HEK293 (cell line): ENCODE results near the gene CAPN7.

Experiments used
- CTCF ChIP-seq: fragments of 450-650 bp; formaldehyde crosslinking; IDR thresholded peaks from 2 replicates; pipeline ENCODE4 v1.5.1; 2016; ENCODE audit warnings: missing biosample characterization, missing genetic modification characterization
- GLI4 ChIP-seq: fragments of 450-650 bp; formaldehyde crosslinking; IDR thresholded peaks from 2 replicates; pipeline ENCODE4 v1.5.1; 2016; ENCODE audit warnings: missing biosample characterization, missing genetic modification characterization
- TCF7L2 ChIP-seq: IDR thresholded peaks from 2 replicates; pipeline ENCODE4 v1.6.1; 2011; ENCODE audit warnings: low read depth, mild to moderate bottlenecking, inconsistent platforms, low read length, moderate library complexity, borderline replicate concordance
- ZNF10 ChIP-seq: fragments of 450-650 bp; formaldehyde crosslinking; IDR thresholded peaks from 2 replicates; pipeline ENCODE4 v1.5.1; 2017; ENCODE audit warnings: missing biosample characterization, missing genetic modification characterization
- ZNF266 ChIP-seq: fragments of 450-650 bp; formaldehyde crosslinking; IDR thresholded peaks from 2 replicates; pipeline ENCODE4 v1.5.1; 2016; ENCODE audit warnings: missing biosample characterization, missing genetic modification characterization, low read depth
- ZNF501 ChIP-seq: fragments of 450-650 bp; formaldehyde crosslinking; IDR thresholded peaks from 2 replicates; pipeline ENCODE4 v1.5.1; 2016; ENCODE audit warnings: missing biosample characterization, missing genetic modification characterization
- ZNF777 ChIP-seq: fragments of 450-650 bp; formaldehyde crosslinking; IDR thresholded peaks from 2 replicates; pipeline ENCODE4 v1.5.1; 2017; ENCODE audit warnings: missing biosample characterization, missing genetic modification characterization, borderline replicate concordance

GRCh38 chr3:15262021-15262420 lies 56.0 kb downstream of the CAPN7 start:
- TF ChIP-seq ZNF777 (tag by site-specific recombination) (no peak), CTCF (tag by site-specific recombination) (no peak), GLI4 (tag by site-specific recombination) (no peak), TCF7L2 (no peak), ZNF266 (tag by site-specific recombination) (no peak), ZNF10 (no peak), ZNF501 (no peak)
